ENCODE results near the gene ZC3HAV1.

GRCh38 chr7:139075031-139075652 lies 34.4 kb downstream of the ZC3HAV1 start:
- TF ChIP-seq, protein P1, sequence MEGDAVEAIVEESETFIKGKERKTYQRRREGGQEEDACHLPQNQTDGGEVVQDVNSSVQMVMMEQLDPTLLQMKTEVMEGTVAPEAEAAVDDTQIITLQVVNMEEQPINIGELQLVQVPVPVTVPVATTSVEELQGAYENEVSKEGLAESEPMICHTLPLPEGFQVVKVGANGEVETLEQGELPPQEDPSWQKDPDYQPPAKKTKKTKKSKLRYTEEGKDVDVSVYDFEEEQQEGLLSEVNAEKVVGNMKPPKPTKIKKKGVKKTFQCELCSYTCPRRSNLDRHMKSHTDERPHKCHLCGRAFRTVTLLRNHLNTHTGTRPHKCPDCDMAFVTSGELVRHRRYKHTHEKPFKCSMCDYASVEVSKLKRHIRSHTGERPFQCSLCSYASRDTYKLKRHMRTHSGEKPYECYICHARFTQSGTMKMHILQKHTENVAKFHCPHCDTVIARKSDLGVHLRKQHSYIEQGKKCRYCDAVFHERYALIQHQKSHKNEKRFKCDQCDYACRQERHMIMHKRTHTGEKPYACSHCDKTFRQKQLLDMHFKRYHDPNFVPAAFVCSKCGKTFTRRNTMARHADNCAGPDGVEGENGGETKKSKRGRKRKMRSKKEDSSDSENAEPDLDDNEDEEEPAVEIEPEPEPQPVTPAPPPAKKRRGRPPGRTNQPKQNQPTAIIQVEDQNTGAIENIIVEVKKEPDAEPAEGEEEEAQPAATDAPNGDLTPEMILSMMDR (IDR thresholded peaks at IDR 0.05; ENCODE audit: low read depth, low read length), result peak; percentile 85
- no peak for TF ChIP-seq POLR2A (IDR thresholded peaks at IDR 0.05; ENCODE audit: extremely low read depth, insufficient read length)
- TF ChIP-seq, protein P2, sequence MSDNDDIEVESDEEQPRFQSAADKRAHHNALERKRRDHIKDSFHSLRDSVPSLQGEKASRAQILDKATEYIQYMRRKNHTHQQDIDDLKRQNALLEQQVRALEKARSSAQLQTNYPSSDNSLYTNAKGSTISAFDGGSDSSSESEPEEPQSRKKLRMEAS (IDR thresholded peaks at IDR 0.05; ENCODE audit: low read depth, low read length), result no peak

Measured in NB4 (cell line).